Stimulated activated CD4-positive, alpha-beta T cell treated with anti-CD3 and anti-CD28 coated beads, Interleukin-4, amount 100 ng/mL, for 24 hours (primary cell): Measurements from ENCODE around the gene SIPA1L2.

Experiments
- DNase-seq: peaks from one replicate; pipeline ENCODE4 v3.0.0-alpha.2; 2020

The SIPA1L2 gene

GRCh38 chr1:232630047-232630893, at the start of gene SIPA1L2:
Gene SIPA1L2, minus strand, starts transcription at chr1:232630133. Its CDS starts 114,794 bp downstream, at chr1:232515339.
- peak; percentile 89 for DNase-seq

- DNase-seq = no peak
Measured at GRCh38 chr1:232678185-232678886, 48.4 kb upstream of the SIPA1L2 start.

GRCh38 chr1:232676307-232676706, 46.4 kb upstream of the SIPA1L2 start:
- DNase-seq = no peak

- no peak for DNase-seq
Measured at GRCh38 chr1:232675898-232676297, 46.0 kb upstream of the SIPA1L2 start.

GRCh38 chr1:232675260-232675659, 45.3 kb upstream of the SIPA1L2 start:
- no peak for DNase-seq

- no peak for DNase-seq
Measured at GRCh38 chr1:232673256-232673655, 43.3 kb upstream of the SIPA1L2 start.

GRCh38 chr1:232669981-232670747, 40.2 kb upstream of the SIPA1L2 start:
- no peak for DNase-seq

GRCh38 chr1:232667778-232668165, 37.8 kb upstream of the SIPA1L2 start:
- DNase-seq = no peak

- DNase-seq = no peak
Measured at GRCh38 chr1:232667094-232667777, 37.3 kb upstream of the SIPA1L2 start.

- no peak for DNase-seq
Measured at GRCh38 chr1:232664844-232665777, 35.2 kb upstream of the SIPA1L2 start.

GRCh38 chr1:232662910-232663309, 33.0 kb upstream of the SIPA1L2 start:
- DNase-seq = no peak

- no peak for DNase-seq
Measured at GRCh38 chr1:232658386-232658785, 28.5 kb upstream of the SIPA1L2 start.

GRCh38 chr1:232657426-232658005, 27.6 kb upstream of the SIPA1L2 start:
- DNase-seq = no peak

GRCh38 chr1:232655746-232656085, 25.8 kb upstream of the SIPA1L2 start:
- no peak for DNase-seq

GRCh38 chr1:232655028-232655745, 25.3 kb upstream of the SIPA1L2 start:
- DNase-seq = no peak

- no peak for DNase-seq
Measured at GRCh38 chr1:232653789-232654188, 23.9 kb upstream of the SIPA1L2 start.

GRCh38 chr1:232650845-232651244, 20.9 kb upstream of the SIPA1L2 start:
- no peak for DNase-seq

GRCh38 chr1:232650418-232650817, 20.5 kb upstream of the SIPA1L2 start:
- DNase-seq = no peak

- no peak for DNase-seq
Measured at GRCh38 chr1:232648316-232648715, 18.4 kb upstream of the SIPA1L2 start.

GRCh38 chr1:232644209-232644608, 14.3 kb upstream of the SIPA1L2 start:
- DNase-seq = no peak

- no peak for DNase-seq
Measured at GRCh38 chr1:232643251-232643650, 13.3 kb upstream of the SIPA1L2 start.
